ENCODE data around the gene STK4.

Gene STK4

GRCh38 chr20:44970243-44970757, 4.0 kb downstream of the STK4 start:
- H3K27me3 ChIP-seq (ENCODE audit: insufficient read depth, low read length): no peaks in the 10 kb centered on the region
- no peak overlapping the region for H2BK5ac ChIP-seq (ENCODE audit: low read depth, low read length, poor library complexity)
- H3K18ac ChIP-seq (ENCODE audit: low read length): no peak overlapping the region
- no peak overlapping the region for H3K9ac ChIP-seq (ENCODE audit: low read length)
- H3K36me3 ChIP-seq (ENCODE audit: control insufficient read depth in 1 of 2, insufficient read depth in 2 of 2, low read length in 2 of 2): peaks cover 4 to 11% of the 10 kb centered on the region in 2 experiments
- H3K79me1 ChIP-seq (ENCODE audit: low read length): peaks cover 8% of the 10 kb centered on the region
- peaks cover 2% of the 10 kb centered on the region for H3K9me3 ChIP-seq (ENCODE audit: insufficient read depth, low read depth, low read length)
- H3K4me2 ChIP-seq (ENCODE audit: low read length): no peak overlapping the region
- no peak overlapping the region for H2BK12ac ChIP-seq (ENCODE audit: low read length)
- H3K27ac ChIP-seq (ENCODE audit: low read depth, low read length): no peak overlapping the region
- H4K8ac ChIP-seq (ENCODE audit: low read depth, low read length): no peak overlapping the region
- H3K14ac ChIP-seq (ENCODE audit: low read length): no peak overlapping the region
- no peak overlapping the region for H2AK5ac ChIP-seq (ENCODE audit: low read length)
- H3K4me1 ChIP-seq (ENCODE audit: control insufficient read depth in 1 of 2, insufficient read depth in 2 of 2, low read length in 2 of 2): peaks cover 8 to 9% of the 10 kb centered on the region in 2 experiments
- no peak for DNase-seq
- H4K12ac ChIP-seq (ENCODE audit: low read depth, low read length): no peak overlapping the region
- no peak overlapping the region for H3K4me3 ChIP-seq (ENCODE audit: low read depth, low read length)
- H2AFZ ChIP-seq (ENCODE audit: insufficient read depth, low read length, poor library complexity): no peak overlapping the region
- no peak overlapping the region for H2BK120ac ChIP-seq (ENCODE audit: insufficient read depth, low read length, poor library complexity)
- H3K79me2 ChIP-seq (ENCODE audit: control insufficient read depth, insufficient read depth, low read length, poor library complexity): peaks cover 13% of the 10 kb centered on the region
- no peak overlapping the region for H3K4ac ChIP-seq (ENCODE audit: low read depth, low read length)
- no peak overlapping the region for H4K91ac ChIP-seq (ENCODE audit: low read depth, low read length)
- H3K23ac ChIP-seq (ENCODE audit: low read length): no peak overlapping the region
- no CpG with 5 or more reads among the region's 1 CpG for WGBS (ENCODE audit: extremely low coverage, insufficient coverage, insufficient read length)

GRCh38 chr20:44973053-44973452, 6.7 kb downstream of the STK4 start:
- Histone ChIP-seq H4K12ac (ENCODE audit: low read depth, low read length) (no peak overlapping the region), H2AFZ (ENCODE audit: insufficient read depth, low read length, poor library complexity) (no peak overlapping the region), H3K79me2 (ENCODE audit: control insufficient read depth, insufficient read depth, low read length, poor library complexity) (no peaks in the 10 kb centered on the region), H3K4ac (ENCODE audit: low read depth, low read length) (no peak overlapping the region), H3K9me3 (ENCODE audit: insufficient read depth, low read depth, low read length) (no peaks in the 10 kb centered on the region), H2BK120ac (ENCODE audit: insufficient read depth, low read length, poor library complexity) (no peak overlapping the region), H4K91ac (ENCODE audit: low read depth, low read length) (no peak overlapping the region), H3K4me2 (ENCODE audit: low read length) (no peak overlapping the region), H3K9ac (ENCODE audit: low read length) (no peak overlapping the region), H4K8ac (ENCODE audit: low read depth, low read length) (no peak overlapping the region), H3K79me1 (ENCODE audit: low read length) (no peaks in the 10 kb centered on the region), H3K4me3 (ENCODE audit: low read depth, low read length) (no peak overlapping the region), H3K27ac (ENCODE audit: low read depth, low read length) (no peak overlapping the region), H3K14ac (ENCODE audit: low read length) (no peak overlapping the region), H2AK5ac (ENCODE audit: low read length) (no peak overlapping the region), H2BK5ac (ENCODE audit: low read depth, low read length, poor library complexity) (no peak overlapping the region), H3K4me1 (ENCODE audit: control insufficient read depth in 1 of 2, insufficient read depth in 2 of 2, low read length in 2 of 2) (no peaks in the 10 kb centered on the region), H3K18ac (ENCODE audit: low read length) (no peak overlapping the region), H3K23ac (ENCODE audit: low read length) (no peak overlapping the region), H3K27me3 (ENCODE audit: insufficient read depth, low read length) (no peaks in the 10 kb centered on the region), H3K36me3 (ENCODE audit: control insufficient read depth in 1 of 2, insufficient read depth in 2 of 2, low read length in 2 of 2) (peaks cover 4 to 13% of the 10 kb centered on the region in 2 experiments), H2BK12ac (ENCODE audit: low read length) (no peak overlapping the region)
- DNase-seq: no peak
- WGBS (ENCODE audit: extremely low coverage, insufficient coverage, insufficient read length): no CpG with 5 or more reads among the region's 2 CpGs

GRCh38 chr20:44976698-44977097, 10.4 kb downstream of the STK4 start:
- no peak overlapping the region for H4K8ac ChIP-seq (ENCODE audit: low read depth, low read length)
- no peak overlapping the region for H2BK120ac ChIP-seq (ENCODE audit: insufficient read depth, low read length, poor library complexity)
- WGBS (ENCODE audit: extremely low coverage, insufficient coverage, insufficient read length): no CpG with 5 or more reads among the region's 4 CpGs
- H3K4me3 ChIP-seq (ENCODE audit: low read depth, low read length): no peak overlapping the region
- H3K4me1 ChIP-seq (ENCODE audit: control insufficient read depth in 1 of 2, insufficient read depth in 2 of 2, low read length in 2 of 2): no peaks in the 10 kb centered on the region
- no peaks in the 10 kb centered on the region for H3K79me1 ChIP-seq (ENCODE audit: low read length)
- no peak overlapping the region for H2BK12ac ChIP-seq (ENCODE audit: low read length)
- no peak overlapping the region for H3K27ac ChIP-seq (ENCODE audit: low read depth, low read length)
- H3K4me2 ChIP-seq (ENCODE audit: low read length): no peak overlapping the region
- no peak overlapping the region for H2BK5ac ChIP-seq (ENCODE audit: low read depth, low read length, poor library complexity)
- H4K91ac ChIP-seq (ENCODE audit: low read depth, low read length): no peak overlapping the region
- H3K23ac ChIP-seq (ENCODE audit: low read length): no peak overlapping the region
- H2AFZ ChIP-seq (ENCODE audit: insufficient read depth, low read length, poor library complexity): no peak overlapping the region
- no peaks in the 10 kb centered on the region for H3K27me3 ChIP-seq (ENCODE audit: insufficient read depth, low read length)
- H3K4ac ChIP-seq (ENCODE audit: low read depth, low read length): no peak overlapping the region
- H3K79me2 ChIP-seq (ENCODE audit: control insufficient read depth, insufficient read depth, low read length, poor library complexity): no peaks in the 10 kb centered on the region
- H3K18ac ChIP-seq (ENCODE audit: low read length): no peak overlapping the region
- no peak overlapping the region for H3K9ac ChIP-seq (ENCODE audit: low read length)
- no peak overlapping the region for H3K14ac ChIP-seq (ENCODE audit: low read length)
- H3K36me3 ChIP-seq (ENCODE audit: control insufficient read depth in 1 of 2, insufficient read depth in 2 of 2, low read length in 2 of 2): peaks cover 8 to 18% of the 10 kb centered on the region in 2 experiments
- no peak for DNase-seq
- H2AK5ac ChIP-seq (ENCODE audit: low read length): no peak overlapping the region
- H4K12ac ChIP-seq (ENCODE audit: low read depth, low read length): no peak overlapping the region
- no peaks in the 10 kb centered on the region for H3K9me3 ChIP-seq (ENCODE audit: insufficient read depth, low read depth, low read length)

- Histone ChIP-seq H4K8ac (ENCODE audit: low read depth, low read length) (no peak overlapping the region), H3K4me1 (ENCODE audit: control insufficient read depth in 1 of 2, insufficient read depth in 2 of 2, low read length in 2 of 2) (no peaks in the 10 kb centered on the region), H3K79me2 (ENCODE audit: control insufficient read depth, insufficient read depth, low read length, poor library complexity) (no peaks in the 10 kb centered on the region), H3K4me2 (ENCODE audit: low read length) (no peak overlapping the region), H3K79me1 (ENCODE audit: low read length) (no peaks in the 10 kb centered on the region), H3K27ac (ENCODE audit: low read depth, low read length) (peak overlapping the region; percentile 34), H4K91ac (ENCODE audit: low read depth, low read length) (no peak overlapping the region), H3K23ac (ENCODE audit: low read length) (no peak overlapping the region), H3K9ac (ENCODE audit: low read length) (no peak overlapping the region), H2BK120ac (ENCODE audit: insufficient read depth, low read length, poor library complexity) (no peak overlapping the region), H3K4ac (ENCODE audit: low read depth, low read length) (no peak overlapping the region), H2AK5ac (ENCODE audit: low read length) (no peak overlapping the region), H2AFZ (ENCODE audit: insufficient read depth, low read length, poor library complexity) (no peak overlapping the region), H3K36me3 (ENCODE audit: control insufficient read depth in 1 of 2, insufficient read depth in 2 of 2, low read length in 2 of 2) (peaks cover 17 to 20% of the 10 kb centered on the region in 2 experiments), H2BK5ac (ENCODE audit: low read depth, low read length, poor library complexity) (no peak overlapping the region), H3K27me3 (ENCODE audit: insufficient read depth, low read length) (no peaks in the 10 kb centered on the region), H4K12ac (ENCODE audit: low read depth, low read length) (no peak overlapping the region), H3K9me3 (ENCODE audit: insufficient read depth, low read depth, low read length) (no peaks in the 10 kb centered on the region), H3K18ac (ENCODE audit: low read length) (no peak overlapping the region), H3K14ac (ENCODE audit: low read length) (no peak overlapping the region), H2BK12ac (ENCODE audit: low read length) (peak overlapping the region; percentile 26), H3K4me3 (ENCODE audit: low read depth, low read length) (no peak overlapping the region)
- no CpG with 5 or more reads among the region's 2 CpGs for WGBS (ENCODE audit: extremely low coverage, insufficient coverage, insufficient read length)
- DNase-seq: peak; percentile 17 to 56
Observed at GRCh38 chr20:44979090-44979621, 12.8 kb downstream of the STK4 start.

Measured in trophoblast cell (in vitro differentiated cells and primary cell).